Activated naive CD4-positive, alpha-beta T cell (primary cell): ENCODE measurements around the gene SPATS1.
"Not testable (repeated sequence)": the region's sequence is repeated elsewhere in the genome, so short reads cannot be mapped to it uniquely, and the experiment has no call there.

Source experiments
- DNase-seq, 4 experiments: peaks; one replicate each; lab custom pipeline; 2025; lab: John Stamatoyannopoulos, UW

The SPATS1 gene

GRCh38 chr6:44341095-44341890 is 1.2 kb upstream of the SPATS1 start:
- no peak for DNase-seq

- DNase-seq, result no peak
Measured at GRCh38 chr6:44342052-44342451, 398 bp upstream of the SPATS1 start.

- not testable (repeated sequence) for DNase-seq
Measured at GRCh38 chr6:44346818-44347217, 4.4 kb downstream of the SPATS1 start.

- DNase-seq, result no peak
Measured at GRCh38 chr6:44349904-44350649, 7.6 kb downstream of the SPATS1 start.

GRCh38 chr6:44350650-44350994 is 8.2 kb downstream of the SPATS1 start:
- DNase-seq, result not testable (repeated sequence)

GRCh38 chr6:44352259-44352658 is 9.8 kb downstream of the SPATS1 start:
- DNase-seq, result no peak

GRCh38 chr6:44353336-44353735 is 10.9 kb downstream of the SPATS1 start:
- no peak for DNase-seq

- no peak for DNase-seq
Measured at GRCh38 chr6:44355640-44356039, 13.2 kb downstream of the SPATS1 start.

GRCh38 chr6:44356487-44356886 is 14.0 kb downstream of the SPATS1 start:
- DNase-seq, result no peak

GRCh38 chr6:44359973-44360372 is 17.5 kb downstream of the SPATS1 start:
- no peak for DNase-seq

- no peak for DNase-seq
Measured at GRCh38 chr6:44361947-44362346, 19.5 kb downstream of the SPATS1 start.

GRCh38 chr6:44363377-44363926 is 21.0 kb downstream of the SPATS1 start:
- no peak for DNase-seq

- no peak for DNase-seq
Measured at GRCh38 chr6:44366781-44367180, 24.3 kb downstream of the SPATS1 start.

GRCh38 chr6:44367681-44368080 is 25.2 kb downstream of the SPATS1 start:
- no peak for DNase-seq

- DNase-seq, result no peak
Measured at GRCh38 chr6:44373051-44373450, 30.6 kb downstream of the SPATS1 start.

- no peak for DNase-seq
Measured at GRCh38 chr6:44373787-44374186, 31.3 kb downstream of the SPATS1 start.

- DNase-seq, result no peak
Measured at GRCh38 chr6:44375071-44375470, 32.6 kb downstream of the SPATS1 start.

GRCh38 chr6:44377484-44377883 is 35.0 kb downstream of the SPATS1 start:
- DNase-seq, result no peak

- DNase-seq, result no peak
Measured at GRCh38 chr6:44377971-44378370, 35.5 kb downstream of the SPATS1 start.

GRCh38 chr6:44381739-44382138 is 39.3 kb downstream of the SPATS1 start:
- no peak for DNase-seq

- no peak for DNase-seq
Measured at GRCh38 chr6:44386364-44386928, 44.0 kb downstream of the SPATS1 start.

GRCh38 chr6:44386929-44387345 is 44.5 kb downstream of the SPATS1 start:
- no peak for DNase-seq
